Astrocyte (in vitro differentiated cells and primary cell): ENCODE measurements around the gene PIP4K2A. TPM values are rescaled to one million over a fixed set of nuclear protein-coding genes. Genes with fewer than 3 reads are reported as not detected.

Source experiments
- DNase-seq: peaks from one replicate; pipeline ENCODE4 v3.0.0-alpha.2; 2010; ENCODE audit warnings: low read depth
- FAIRE-seq: peaks from 2 replicates; lab custom pipeline; 2011; peaks lifted over from hg19 to GRCh38; lab: Jason Lieb, UNC
- H2AFZ ChIP-seq: 2 replicates; pipeline ENCODE4 v1.6.0; 2012; ENCODE audit warnings: low read depth, low read length, inconsistent platforms
- H3K27ac ChIP-seq: 2 replicates; pipeline ENCODE4 v1.5.1; 2011; ENCODE audit warnings: low read depth, low read length, inconsistent platforms
- H3K27me3 ChIP-seq: 2 replicates; pipeline ENCODE4 v1.6.0; 2011; ENCODE audit warnings: low read length, inconsistent platforms; ENCODE audit not compliant: insufficient read depth
- H3K36me3 ChIP-seq: 2 replicates; pipeline ENCODE4 v1.5.1; 2011; ENCODE audit warnings: low read length, inconsistent platforms; ENCODE audit not compliant: insufficient read depth
- H3K4me1 ChIP-seq: 2 replicates; pipeline ENCODE4 v1.5.1; 2011; ENCODE audit warnings: low read length, inconsistent platforms; ENCODE audit not compliant: insufficient read depth
- H3K4me2 ChIP-seq: 2 replicates; pipeline ENCODE4 v1.6.0; 2012; ENCODE audit warnings: low read length, inconsistent platforms
- H3K4me3 ChIP-seq: 2 replicates; pipeline ENCODE4 v1.5.1; 2011; ENCODE audit warnings: low read depth, mild to moderate bottlenecking, low read length, inconsistent platforms; ENCODE audit not compliant: insufficient read depth
- H3K79me2 ChIP-seq: 2 replicates; pipeline ENCODE4 v1.6.0; 2012; ENCODE audit warnings: mild to moderate bottlenecking, low read length, inconsistent platforms; ENCODE audit not compliant: insufficient read depth
- H3K9ac ChIP-seq: 2 replicates; pipeline ENCODE4 v1.6.0; 2012; ENCODE audit warnings: mild to moderate bottlenecking, low read length, inconsistent platforms
- H3K9me3 ChIP-seq: 2 replicates; pipeline ENCODE4 v1.5.1; 2012; ENCODE audit warnings: low read depth, mild to moderate bottlenecking, low read length, inconsistent platforms; ENCODE audit not compliant: insufficient read depth
- H4K20me1 ChIP-seq: 2 replicates; pipeline ENCODE4 v1.6.0; 2012; ENCODE audit warnings: low read length, inconsistent platforms; ENCODE audit not compliant: insufficient read depth
- H3K27ac Mint-ChIP-seq: one replicate; pipeline ENCODE4 v1.8.0; 2021; ENCODE audit warnings: mild to moderate bottlenecking, mixed read lengths; ENCODE audit not compliant: unreplicated experiment
- H3K27me3 Mint-ChIP-seq: one replicate; pipeline ENCODE4 v1.8.0; 2021; ENCODE audit warnings: low read depth, mixed read lengths; ENCODE audit not compliant: unreplicated experiment
- H3K36me3 Mint-ChIP-seq: one replicate; pipeline ENCODE4 v1.8.0; 2021; ENCODE audit warnings: low read depth, mixed read lengths; ENCODE audit not compliant: unreplicated experiment
- H3K4me1 Mint-ChIP-seq: one replicate; pipeline ENCODE4 v1.8.0; 2021; ENCODE audit warnings: low read depth, mixed read lengths; ENCODE audit not compliant: unreplicated experiment
- H3K4me3 Mint-ChIP-seq: one replicate; pipeline ENCODE4 v1.8.0; 2021; ENCODE audit warnings: mild to moderate bottlenecking, moderate library complexity, mixed read lengths; ENCODE audit not compliant: unreplicated experiment
- H3K9me3 Mint-ChIP-seq: one replicate; pipeline ENCODE4 v1.8.0; 2021; ENCODE audit warnings: mild to moderate bottlenecking, mixed read lengths; ENCODE audit not compliant: unreplicated experiment
- EZH2 ChIP-seq: IDR thresholded peaks from 2 replicates; pipeline ENCODE4 v1.6.1; 2012; ENCODE audit warnings: mild to moderate bottlenecking, low read length, inconsistent platforms; ENCODE audit not compliant: insufficient read depth
- total RNA-seq: library from RNA; stranded (reverse); gene quantifications from 2 replicates; pipeline ENCODE4 v1.2.1, GENCODE V29; 2021
- TF ChIP-seq, protein P1 (sequence below): IDR thresholded peaks from 2 replicates; pipeline ENCODE4 v1.5.1; 2011; ENCODE audit warnings: low read depth, mild to moderate bottlenecking, inconsistent platforms, low read length, moderate library complexity; ENCODE audit not compliant: insufficient read depth

The PIP4K2A gene
- total RNA-seq, 1 donor from 2014 or later: 36.8 TPM

GRCh38 chr10:22658745-22659410 lies 55.5 kb downstream of the PIP4K2A start:
- DNase-seq: peak; percentile 64
- H3K27me3 ChIP-seq: no peaks in the 10 kb centered on the region
- H3K27ac Mint-ChIP-seq: peak overlapping the region; percentile 26

DNA sequence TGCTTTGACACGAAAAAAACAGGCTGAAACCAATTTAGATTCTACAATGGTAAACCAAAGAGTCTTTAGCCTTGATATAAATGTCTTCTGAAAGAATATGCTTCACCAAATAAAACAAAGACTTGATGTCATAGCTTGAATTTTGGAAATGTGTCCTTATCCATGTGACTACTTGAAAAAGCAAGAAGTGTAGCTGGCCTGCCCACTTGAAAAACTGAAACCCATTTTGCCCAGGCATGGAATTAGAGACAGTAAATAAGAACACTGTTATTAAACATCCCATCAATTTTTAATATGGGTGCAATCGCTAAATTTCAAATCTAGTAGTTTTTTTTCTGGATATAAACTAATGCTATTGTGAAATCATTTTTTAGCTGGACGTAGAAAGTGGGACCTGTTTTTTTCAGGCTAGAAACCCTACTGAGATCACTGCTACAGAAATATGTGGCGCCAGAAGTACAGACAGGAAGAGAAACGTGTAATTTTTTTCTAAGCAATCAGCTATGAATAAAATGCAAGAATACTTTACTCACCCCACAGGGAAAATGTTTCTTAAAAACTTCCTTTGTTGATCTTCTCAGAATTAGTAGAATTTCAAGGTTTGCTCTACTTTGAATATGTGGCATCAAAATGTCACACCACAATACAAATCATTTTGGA lies 56.7 kb downstream of the PIP4K2A start:
- H3K27me3 Mint-ChIP-seq: no peaks in the 10 kb centered on the region
- H3K9me3 ChIP-seq: no peaks in the 10 kb centered on the region
- peak overlapping the region; percentile 12 for H3K9ac ChIP-seq
- FAIRE-seq (no peak), DNase-seq (peak; percentile 36)
- no peaks in the 10 kb centered on the region for H3K9me3 Mint-ChIP-seq
- peaks cover 48% of the 10 kb centered on the region for H4K20me1 ChIP-seq
- H3K4me1 Mint-ChIP-seq: peaks cover 25% of the 10 kb centered on the region
- H3K36me3 ChIP-seq: no peaks in the 10 kb centered on the region
- H3K4me1 ChIP-seq: peaks cover 6% of the 10 kb centered on the region
- H3K4me3 Mint-ChIP-seq: peak overlapping the region; percentile 23
- H3K79me2 ChIP-seq: peaks cover 63% of the 10 kb centered on the region
- peak overlapping the region; percentile 50 for H3K27ac ChIP-seq
- TF ChIP-seq EZH2: no peak
- TF ChIP-seq, protein P1, sequence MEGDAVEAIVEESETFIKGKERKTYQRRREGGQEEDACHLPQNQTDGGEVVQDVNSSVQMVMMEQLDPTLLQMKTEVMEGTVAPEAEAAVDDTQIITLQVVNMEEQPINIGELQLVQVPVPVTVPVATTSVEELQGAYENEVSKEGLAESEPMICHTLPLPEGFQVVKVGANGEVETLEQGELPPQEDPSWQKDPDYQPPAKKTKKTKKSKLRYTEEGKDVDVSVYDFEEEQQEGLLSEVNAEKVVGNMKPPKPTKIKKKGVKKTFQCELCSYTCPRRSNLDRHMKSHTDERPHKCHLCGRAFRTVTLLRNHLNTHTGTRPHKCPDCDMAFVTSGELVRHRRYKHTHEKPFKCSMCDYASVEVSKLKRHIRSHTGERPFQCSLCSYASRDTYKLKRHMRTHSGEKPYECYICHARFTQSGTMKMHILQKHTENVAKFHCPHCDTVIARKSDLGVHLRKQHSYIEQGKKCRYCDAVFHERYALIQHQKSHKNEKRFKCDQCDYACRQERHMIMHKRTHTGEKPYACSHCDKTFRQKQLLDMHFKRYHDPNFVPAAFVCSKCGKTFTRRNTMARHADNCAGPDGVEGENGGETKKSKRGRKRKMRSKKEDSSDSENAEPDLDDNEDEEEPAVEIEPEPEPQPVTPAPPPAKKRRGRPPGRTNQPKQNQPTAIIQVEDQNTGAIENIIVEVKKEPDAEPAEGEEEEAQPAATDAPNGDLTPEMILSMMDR: no peak
- H3K36me3 Mint-ChIP-seq: peaks cover 9% of the 10 kb centered on the region
- H3K27me3 ChIP-seq: no peaks in the 10 kb centered on the region
- no peak overlapping the region for H3K27ac Mint-ChIP-seq
- peak overlapping the region; percentile 33 for H3K4me2 ChIP-seq
- no peak overlapping the region for H3K4me3 ChIP-seq
- no peak overlapping the region for H2AFZ ChIP-seq

More at GRCh38 chr10:22658745-22659410, 55.5 kb downstream of the PIP4K2A start:
- Histone ChIP-seq H4K20me1 (peaks cover 45% of the 10 kb centered on the region), H3K4me1 (peaks cover 6% of the 10 kb centered on the region), H3K79me2 (peaks cover 58% of the 10 kb centered on the region), H3K27ac (peak overlapping the region; percentile 24), H3K4me3 (no peak overlapping the region), H3K36me3 (no peaks in the 10 kb centered on the region), H3K4me2 (peak overlapping the region; percentile 32), H2AFZ (no peak overlapping the region), H3K9ac (no peak overlapping the region), H3K9me3 (no peaks in the 10 kb centered on the region)
- Mint-ChIP-seq H3K27me3 (no peaks in the 10 kb centered on the region), H3K36me3 (peaks cover 6% of the 10 kb centered on the region), H3K4me3 (peak overlapping the region; percentile 40), H3K9me3 (no peaks in the 10 kb centered on the region), H3K4me1 (peaks cover 29% of the 10 kb centered on the region)
- TF ChIP-seq EZH2: no peak
- TF ChIP-seq, protein P1: no peak
- peak; percentile 85 for FAIRE-seq
